Lung (tissue), 12 donors: Measurements from ENCODE around the gene TMEM196. TPM values are rescaled to one million over a fixed set of nuclear protein-coding genes. Genes with fewer than 3 reads are reported as not detected.

ENCODE experiments used
- ATAC-seq: fragments of 200-7000 bp; cut with Tn5 transposase; one replicate; pipeline ENCODE4 v1.9.1; 2020; ENCODE audit warnings: moderate number of reproducible peaks; ENCODE audit not compliant: insufficient read depth, low FRiP score
- DNase-seq, 3 donors: peaks; one replicate each; pipeline ENCODE4 v3.0.0-alpha.2; 2013 to 2017
- H3K27ac ChIP-seq, 2 donors: one replicate each; pipeline ENCODE4 v1.5.1; 2013; ENCODE audit warnings: mild to moderate bottlenecking in 2 of 2, moderate library complexity in 2 of 2, control low read depth in 1 of 2, inconsistent platforms in 1 of 2, low read depth in 1 of 2, low read length in 1 of 2
- H3K27me3 ChIP-seq, 3 donors: one replicate each; pipeline ENCODE4 v1.5.1; 2013; ENCODE audit warnings: low read length in 2 of 3; ENCODE audit not compliant: control insufficient read depth in 3 of 3, insufficient read depth in 3 of 3
- H3K36me3 ChIP-seq, 4 donors: one replicate each; pipeline ENCODE4 v1.5.1; 2013; ENCODE audit warnings: low read length in 4 of 4, mild to moderate bottlenecking in 1 of 4, moderate library complexity in 1 of 4; ENCODE audit not compliant: control insufficient read depth in 4 of 4, insufficient read depth in 4 of 4
- H3K4me1 ChIP-seq, 5 donors: one replicate each; pipeline ENCODE4 v1.5.1; 2013; ENCODE audit warnings: low read length in 5 of 5, mild to moderate bottlenecking in 2 of 5, moderate library complexity in 1 of 5; ENCODE audit not compliant: control insufficient read depth in 5 of 5, insufficient read depth in 5 of 5
- H3K4me3 ChIP-seq: one replicate; pipeline ENCODE4 v1.5.1; 2013; ENCODE audit warnings: mild to moderate bottlenecking, control low read depth, moderate library complexity
- H3K9ac ChIP-seq, 2 donors: one replicate each; pipeline ENCODE4 v1.5.1; 2013; ENCODE audit warnings: low read length in 2 of 2, control low read depth in 1 of 2; ENCODE audit not compliant: insufficient read depth in 1 of 2
- H3K9me3 ChIP-seq, 4 donors: one replicate each; pipeline ENCODE4 v1.5.1; 2013; ENCODE audit warnings: low read length in 3 of 4, mild to moderate bottlenecking in 1 of 4, moderate library complexity in 1 of 4; ENCODE audit not compliant: control insufficient read depth in 4 of 4, insufficient read depth in 3 of 4
- CTCF ChIP-seq: IDR thresholded peaks from 2 replicates; pipeline ENCODE4 v1.5.1; 2012; ENCODE audit warnings: mild to moderate bottlenecking; ENCODE audit errors: control extremely low read depth, extremely low read depth
- WGBS, 2 donors: extraction: QIAGEN DNeasy Blood & Tissue Kit; methylation state at CpG; one replicate each; pipeline ENCODE4 v1.1.7; 2013; 5-methylcytosine and 5-hydroxymethylcytosine counted together
- polyA plus RNA-seq, 2 donors: library from polyadenylated mRNA; stranded (reverse); fragments of 200-250 nt; gene quantifications; one replicate each; pipeline ENCODE4 v1.2.1, GENCODE V29; 2013
- total RNA-seq, 2 donors: library from RNA; depleted of rRNA in 1 of 2; stranded (reverse); fragments of >200 nt in 1 of 2; gene quantifications; one replicate each; pipeline ENCODE4 v1.2.1, GENCODE V29; 2014 to 2021
- donor health status: control.
- donor health status: control.
- donor health status: Bipolar disorder and iron deficiency.
- donor health status: healthy.
- donor health status: DM: yes; HTN: yes; CAD: no.

TMEM196 gene
- total and polyA plus RNA-seq, 4 donors: 0.06 TPM; not detected in 3

- 32 to 40% methylated on average over 6 of the region's 6 CpGs for WGBS, 2 donors
- DNase-seq: peak in 2 of 3 donors; percentile 35 to 46
- H3K27ac ChIP-seq: no peak overlapping the region
These were observed 18.8 kb downstream of the TMEM196 start for GRCh38 chr7:19754521-19755116.

GRCh38 chr7:19752020-19752419, 21.4 kb downstream of the TMEM196 start:
- Histone ChIP-seq H3K27ac (no peak overlapping the region), H3K9me3 (no peaks in the 10 kb centered on the region), H3K36me3 (no peaks in the 10 kb centered on the region), H3K4me3 (no peak overlapping the region), H3K27me3 (no peaks in the 10 kb centered on the region), H3K4me1 (no peaks in the 10 kb centered on the region), H3K9ac (no peak overlapping the region)
- DNase-seq: peak in 2 of 3 donors; percentile 14 to 63
- 77 to 85% methylated on average over 3 of the region's 3 CpGs for WGBS, 2 donors
- no peak for TF ChIP-seq CTCF
- ATAC-seq: no peak

More at GRCh38 chr7:19754521-19755116, 18.8 kb downstream of the TMEM196 start:
- H3K9ac ChIP-seq: no peak overlapping the region
- H3K36me3 ChIP-seq: no peaks in the 10 kb centered on the region
- ATAC-seq: no peak
- H3K4me3 ChIP-seq: no peak overlapping the region
- H3K27me3 ChIP-seq: no peaks in the 10 kb centered on the region
- H3K4me1 ChIP-seq: no peaks in the 10 kb centered on the region
- peak; percentile 17 for TF ChIP-seq CTCF
- H3K9me3 ChIP-seq: no peaks in the 10 kb centered on the region

- Histone ChIP-seq H3K36me3 (no peaks in the 10 kb centered on the region), H3K9me3 (no peaks in the 10 kb centered on the region), H3K27ac (no peak overlapping the region), H3K4me1 (no peaks in the 10 kb centered on the region), H3K4me3 (no peak overlapping the region), H3K9ac (no peak overlapping the region), H3K27me3 (no peaks in the 10 kb centered on the region)
- DNase-seq: no peak
- 72 to 83% methylated on average over 4 of the region's 4 CpGs for WGBS, 2 donors
- no peak for ATAC-seq
- no peak for TF ChIP-seq CTCF
These were observed 23.8 kb downstream of the TMEM196 start for GRCh38 chr7:19749658-19750057.
